IMR-90 (cell line): ENCODE data around the gene ZMAT5. TPM values are rescaled to one million over a fixed set of nuclear protein-coding genes. Genes with fewer than 3 reads are reported as not detected.

Experiments used
- ATAC-seq: fragments of 200-7000 bp; cut with Tn5 transposase; 2 replicates; pipeline ENCODE4 v1.9.1; 2020; ENCODE audit warnings: low read depth, mild to moderate bottlenecking, moderate library complexity
- BruUV-seq: library from RNA; stranded (reverse); fragments of 400-500 nt; replicated peaks from 2 replicates; lab custom pipeline; 2021; lab: Mats Ljungman, UMichigan
- CTCF ChIA-PET: fragments of 300-600 bp; formaldehyde crosslinking; extraction: SDS; loops from one replicate; lab custom pipeline; 2021; ENCODE audit warnings: antibody characterized with exemption; lab: Yijun Ruan, JAX
- POLR2A ChIA-PET: fragments of 300-600 bp; sonication (Branson Sonifier 250); formaldehyde crosslinking; loops from one replicate; lab custom pipeline; 2022; ENCODE audit warnings: antibody characterized with exemption; ENCODE audit not compliant: unreplicated experiment; lab: Charles Lee
- DNase-seq: peaks from one replicate; pipeline ENCODE4 v3.0.0; 2013
- H2AFZ ChIP-seq: replicated peaks from 2 replicates; pipeline ENCODE3; 2013; ENCODE audit warnings: low read length, mild to moderate bottlenecking; ENCODE audit not compliant: poor library complexity
- H2AK5ac ChIP-seq: 2 replicates; pipeline ENCODE4 v1.6.1; 2013; ENCODE audit warnings: low read depth, low read length, inconsistent platforms
- H2AK9ac ChIP-seq: replicated peaks from 2 replicates; pipeline ENCODE3; 2013; ENCODE audit warnings: mild to moderate bottlenecking, low read depth, low read length, moderate library complexity; ENCODE audit not compliant: poor library complexity
- H2BK120ac ChIP-seq: 2 replicates; pipeline ENCODE4 v1.6.1; 2013; ENCODE audit warnings: low read depth, low read length, inconsistent platforms
- H2BK15ac ChIP-seq: 3 replicates; pipeline ENCODE4 v1.6.1; 2013; ENCODE audit warnings: low read depth, low read length, inconsistent platforms
- H2BK20ac ChIP-seq: 2 replicates; pipeline ENCODE4 v1.6.1; 2013; ENCODE audit warnings: low read depth, mild to moderate bottlenecking, inconsistent platforms, low read length, moderate library complexity
- H2BK5ac ChIP-seq: 2 replicates; pipeline ENCODE4 v1.6.1; 2013; ENCODE audit warnings: mild to moderate bottlenecking, low read depth, low read length, inconsistent platforms; ENCODE audit not compliant: poor library complexity, severe bottlenecking
- H3K14ac ChIP-seq: replicated peaks from 2 replicates; pipeline ENCODE4 v1.6.1; 2013; ENCODE audit warnings: low read depth, low read length, inconsistent platforms
- H3K18ac ChIP-seq: 2 replicates; pipeline ENCODE4 v1.6.1; 2013; ENCODE audit warnings: low read depth, low read length, control low read depth
- H3K23ac ChIP-seq: 2 replicates; pipeline ENCODE4 v1.6.1; 2013; ENCODE audit warnings: low read depth, low read length, inconsistent platforms
- H3K27ac ChIP-seq: 2 replicates; pipeline ENCODE4 v1.5.1; 2013; ENCODE audit warnings: mild to moderate bottlenecking, control low read depth, low read length; ENCODE audit not compliant: insufficient read depth
- H3K27me3 ChIP-seq: 2 replicates; pipeline ENCODE4 v1.6.1; 2013; ENCODE audit warnings: low read length; ENCODE audit not compliant: control insufficient read depth, insufficient read depth
- H3K36me3 ChIP-seq: 2 replicates; pipeline ENCODE4 v1.6.1; 2013; ENCODE audit warnings: low read length, mixed read lengths; ENCODE audit not compliant: control insufficient read depth, insufficient read depth
- H3K4ac ChIP-seq: 2 replicates; pipeline ENCODE4 v1.6.1; 2013; ENCODE audit warnings: low read depth, low read length, inconsistent platforms
- H3K4me1 ChIP-seq: 2 replicates; pipeline ENCODE4 v1.6.1; 2013; ENCODE audit warnings: low read length, mixed read lengths; ENCODE audit not compliant: control insufficient read depth, insufficient read depth
- H3K4me2 ChIP-seq: 2 replicates; pipeline ENCODE4 v1.6.1; 2013; ENCODE audit warnings: low read depth, mild to moderate bottlenecking, control low read depth, low read length, moderate library complexity
- H3K4me3 ChIP-seq: 2 replicates; pipeline ENCODE4 v1.5.1; 2013; ENCODE audit warnings: low read depth, mild to moderate bottlenecking, control low read depth, low read length, moderate library complexity; ENCODE audit not compliant: insufficient read depth
- H3K56ac ChIP-seq: 2 replicates; pipeline ENCODE4 v1.6.1; 2013; ENCODE audit warnings: low read length, inconsistent platforms; ENCODE audit not compliant: insufficient read depth; ENCODE audit errors: extremely low read depth
- H3K79me1 ChIP-seq, 2 experiments: 2 replicates each; pipeline ENCODE4 v1.6.1; 2013; ENCODE audit warnings: low read length in 2 of 2, inconsistent platforms in 1 of 2, low read depth in 1 of 2
- H3K9ac ChIP-seq: 2 replicates; pipeline ENCODE4 v1.6.1; 2013; ENCODE audit warnings: low read depth, low read length, control low read depth
- H3K9me1 ChIP-seq: 2 replicates; pipeline ENCODE4 v1.6.1; 2013; ENCODE audit warnings: low read length, inconsistent platforms; ENCODE audit not compliant: insufficient read depth
- H3K9me3 ChIP-seq: 2 replicates; pipeline ENCODE4 v1.6.1; 2013; ENCODE audit warnings: low read length; ENCODE audit not compliant: control insufficient read depth, insufficient read depth
- H4K20me1 ChIP-seq: 2 replicates; pipeline ENCODE4 v1.6.1; 2013; ENCODE audit warnings: low read length, inconsistent platforms; ENCODE audit not compliant: insufficient read depth
- H4K5ac ChIP-seq: 2 replicates; pipeline ENCODE4 v1.6.1; 2013; ENCODE audit warnings: mild to moderate bottlenecking, low read depth, low read length, control low read depth
- H4K8ac ChIP-seq, 2 experiments: 2 replicates each; pipeline ENCODE4 v1.6.1; 2013; ENCODE audit warnings: low read depth in 2 of 2, low read length in 2 of 2, control low read depth in 1 of 2, inconsistent platforms in 1 of 2
- H4K91ac ChIP-seq: 2 replicates; pipeline ENCODE4 v1.6.1; 2013; ENCODE audit warnings: low read depth, low read length, inconsistent platforms; ENCODE audit not compliant: insufficient read depth
- CEBPB ChIP-seq: IDR thresholded peaks from 2 replicates; pipeline ENCODE4 v1.6.1; 2012; ENCODE audit warnings: low read depth, low read length, improper control_type of control experiment
- MXI1 ChIP-seq: IDR thresholded peaks from 2 replicates; pipeline ENCODE4 v1.6.1; 2012; ENCODE audit warnings: low read depth, mild to moderate bottlenecking, low read length, moderate library complexity, borderline replicate concordance
- USF2 ChIP-seq: fragments of 150-350 bp; IDR thresholded peaks from 2 replicates; pipeline ENCODE4 v1.6.1; 2017; ENCODE audit warnings: mild to moderate bottlenecking, antibody characterized with exemption, low read length, low read depth
- WGBS, 2 experiments: methylation state at CpG; one replicate each; pipeline versions ENCODE4 v1.1.5 to v1.1.7; 2013; ENCODE audit warnings: missing lambda C conversion rate in 2 of 2; ENCODE audit not compliant: insufficient read length in 1 of 2; ENCODE audit errors: extremely low coverage in 2 of 2; 5-methylcytosine and 5-hydroxymethylcytosine counted together
- dilution Hi-C: fragments of 300-500 bp; cut with HindIII; formaldehyde crosslinking; loops from one replicate; pipeline ENCODE4 v1.14.3; 2018; ENCODE audit warnings: low sequenced_read_pairs; ENCODE audit not compliant: unreplicated experiment
- in situ Hi-C: fragments of 300-500 bp; cut with MboI; formaldehyde crosslinking; loops from 3 replicates; pipeline ENCODE4 v1.14.3; 2019; ENCODE audit warnings: low sequenced_read_pairs, inconsistent platforms, mixed read lengths
- intact Hi-C: fragments of 100-400 bp; cut with micrococcal nuclease; formaldehyde crosslinking; loops from 2 replicates; pipeline ENCODE4 v1.10.0; 2022
- polyA plus RNA-seq, 3 experiments: library from polyadenylated mRNA; depleted of rRNA; stranded (reverse); fragments of >200 nt; gene quantifications; 2 replicates each; pipeline ENCODE4 v1.2.3, GENCODE V29; 2012; ENCODE audit warnings: low replicate concordance in 1 of 3
- total RNA-seq: library from RNA; depleted of rRNA; stranded (reverse); fragments of >200 nt; gene quantifications from 2 replicates; pipeline ENCODE4 v1.2.3, GENCODE V29; 2012

ZMAT5 gene
- total and polyA plus RNA-seq, 2 of the 4 experiments (the other 2 are of a cell fraction): 21.7 to 31.8 TPM

- H3K23ac ChIP-seq: no peak overlapping the region
- no peak overlapping the region for H2BK5ac ChIP-seq
- no peak overlapping the region for H3K27ac ChIP-seq
- no peaks in the 10 kb centered on the region for H3K9me3 ChIP-seq
- no peaks in the 10 kb centered on the region for H3K9me1 ChIP-seq
- ATAC-seq: no peak
- H3K4me2 ChIP-seq: no peak overlapping the region
- H3K14ac ChIP-seq: no peak overlapping the region
- POLR2A ChIA-PET: interaction anchor here (0.5 kb wide), 1 partner anchor 74 kb away, joined by 4 read pairs; no protein-coding TSS in a partner anchor
- no peak overlapping the region for H4K8ac ChIP-seq
- H3K27me3 ChIP-seq: no peaks in the 10 kb centered on the region
- no peak overlapping the region for H2BK15ac ChIP-seq
- no peak overlapping the region for H3K56ac ChIP-seq
- in situ Hi-C loops: no loop called here
- CTCF ChIA-PET: no interaction called here
- no peak for DNase-seq
- H3K4ac ChIP-seq: no peak overlapping the region
- H3K4me1 ChIP-seq: no peaks in the 10 kb centered on the region
- no peak overlapping the region for H2AK5ac ChIP-seq
- dilution Hi-C loops: no loop called here
- H2AK9ac ChIP-seq: no peak overlapping the region
- H2AFZ ChIP-seq: no peak overlapping the region
- no peak overlapping the region for H3K18ac ChIP-seq
- H4K5ac ChIP-seq: no peak overlapping the region
- no TSS peak for BruUV-seq
- TF ChIP-seq CEBPB (no peak), USF2 (no peak), MXI1 (no peak)
- intact Hi-C loops: no loop called here
- H4K91ac ChIP-seq: no peak overlapping the region
- no peak overlapping the region for H2BK20ac ChIP-seq
- no CpG with 5 or more reads among the region's 6 CpGs for WGBS, 2 experiments
- peaks cover 9% of the 10 kb centered on the region; the same call in 1 of the 2 replicates for H3K36me3 ChIP-seq
- H2BK120ac ChIP-seq: no peak overlapping the region
- no peak overlapping the region for H3K4me3 ChIP-seq
- no peak overlapping the region for H3K9ac ChIP-seq
- H3K79me1 ChIP-seq: no peaks in the 10 kb centered on the region
- H4K20me1 ChIP-seq: no peaks in the 10 kb centered on the region
These were observed 33.9 kb downstream of the ZMAT5 start for GRCh38 chr22:29732883-29733282.
